Erythroblast (primary cell): ENCODE results near the gene SPAG9.

ENCODE experiments used
- GATA1 ChIP-seq: IDR thresholded peaks from 2 replicates; pipeline ENCODE4 v1.6.1; 2011; ENCODE audit warnings: low read depth, mild to moderate bottlenecking, control low read depth, low read length, moderate library complexity
- POLR2A ChIP-seq: IDR thresholded peaks from 2 replicates; pipeline ENCODE4 v1.6.1; 2011; ENCODE audit warnings: mild to moderate bottlenecking, low read length

DNA sequence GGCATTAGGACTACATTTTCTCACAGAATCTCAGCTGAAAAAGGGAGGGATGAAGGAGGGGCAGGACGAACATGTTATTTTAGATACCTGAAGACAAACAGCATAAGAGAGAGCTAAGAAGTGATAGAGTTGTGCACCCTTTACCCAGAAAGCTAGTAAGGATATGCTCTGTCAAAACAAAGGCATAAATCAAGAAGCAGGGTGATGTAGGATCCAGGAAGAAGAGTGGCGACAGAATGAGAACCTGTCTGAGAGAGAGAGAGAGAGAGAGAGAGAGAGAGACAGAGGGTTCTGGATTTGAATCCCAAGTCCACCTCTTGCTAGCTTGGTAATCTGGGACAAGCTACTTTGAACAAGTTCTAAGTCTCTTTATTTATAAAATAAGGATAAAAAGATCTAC lies 103.4 kb downstream of the SPAG9 start:
- no peak for TF ChIP-seq POLR2A
- no peak for TF ChIP-seq GATA1
